K562 (cell line): ENCODE data around the gene BEST4. TPM values are rescaled to one million over a fixed set of nuclear protein-coding genes. Genes with fewer than 3 reads are reported as not detected.

Experiments
- BRD9 ChIP-seq: fragments of 450-650 bp; IDR thresholded peaks from 2 replicates; pipeline ENCODE4 v1.6.1; 2018; ENCODE audit warnings: low read depth; ENCODE audit not compliant: partially characterized antibody
- CCNT2 ChIP-seq: IDR thresholded peaks from 2 replicates; pipeline ENCODE4 v1.6.1; 2011; ENCODE audit warnings: borderline replicate concordance, low read depth, mild to moderate bottlenecking, moderate library complexity, mixed read lengths, low read length; ENCODE audit not compliant: insufficient read length; ENCODE audit errors: extremely low read depth
- CREB1 ChIP-seq, 2 experiments: sonication (generic) in 1 of 2; formaldehyde crosslinking in 1 of 2; IDR thresholded peaks; 2 replicates each; pipeline versions ENCODE4 v1.6.1 to v1.8.0; 2012 to 2022; ENCODE audit warnings: inconsistent platforms in 1 of 2, mild to moderate bottlenecking in 1 of 2, missing genetic modification reagents in 1 of 2, moderate library complexity in 1 of 2
- ETV6 ChIP-seq, 3 experiments: fragments of 150-350 bp in 1 of 3; sonication (generic) in 1 of 3; formaldehyde crosslinking in 1 of 3; IDR thresholded peaks; 2 replicates each; pipeline versions ENCODE4 v1.6.1 to v1.8.0; 2014 to 2022; ENCODE audit warnings: borderline replicate concordance in 2 of 3, low read depth in 2 of 3, antibody characterized with exemption in 1 of 3, low read length in 1 of 3, mild to moderate bottlenecking in 1 of 3, missing genetic modification reagents in 1 of 3
- FOXM1 ChIP-seq, 2 experiments: fragments of 450-650 bp in 1 of 2; sonication (generic) in 1 of 2; formaldehyde crosslinking in 1 of 2; IDR thresholded peaks; 2 replicates each; pipeline versions ENCODE4 v1.6.1 to v1.9.0; 2017 to 2022; ENCODE audit warnings: low read depth in 2 of 2, mild to moderate bottlenecking in 2 of 2, missing genetic modification reagents in 1 of 2, moderate library complexity in 1 of 2
- GATAD2A ChIP-seq: fragments of 450-650 bp; IDR thresholded peaks from 2 replicates; pipeline ENCODE4 v1.6.1; 2017
- ILK ChIP-seq: fragments of 450-650 bp; IDR thresholded peaks from 2 replicates; pipeline ENCODE4 v1.6.1; 2016; ENCODE audit warnings: missing genetic modification characterization, low read depth, mild to moderate bottlenecking, missing compliant biosample characterization, moderate library complexity, borderline replicate concordance
- KAT8 ChIP-seq: fragments of 450-650 bp; IDR thresholded peaks from 2 replicates; pipeline ENCODE4 v1.6.1; 2016; ENCODE audit warnings: low read depth, mild to moderate bottlenecking
- MAFF ChIP-seq: IDR thresholded peaks from 2 replicates; pipeline ENCODE4 v1.6.1; 2012; ENCODE audit warnings: low read length, improper control_type of control experiment
- NFIC ChIP-seq: fragments of 450-650 bp; IDR thresholded peaks from 2 replicates; pipeline ENCODE4 v1.6.1; 2017; ENCODE audit warnings: mild to moderate bottlenecking, inconsistent platforms
- PML ChIP-seq: IDR thresholded peaks from 2 replicates; pipeline ENCODE4 v1.6.1; 2012; ENCODE audit warnings: low read length, inconsistent platforms
- SAFB2 ChIP-seq: fragments of 200-400 bp; formaldehyde crosslinking; IDR thresholded peaks from 2 replicates; pipeline ENCODE4 v1.6.1; 2018; ENCODE audit warnings: borderline replicate concordance, low read length, low read depth, moderate library complexity; ENCODE audit not compliant: severe bottlenecking
- SIRT6 ChIP-seq: IDR thresholded peaks from one replicate; pipeline ENCODE4 v1.6.1; 2012; ENCODE audit warnings: low read depth, mild to moderate bottlenecking, control low read depth, inconsistent platforms, low read length, moderate library complexity
- ZBED1 ChIP-seq: IDR thresholded peaks from 2 replicates; pipeline ENCODE4 v1.6.1; 2014
- ZNF133 ChIP-seq: fragments of 250-450 bp; sonication (Bioruptor Pico); IDR thresholded peaks from 2 replicates; pipeline ENCODE4 v1.4.0; 2020; ENCODE audit warnings: mild to moderate bottlenecking
- ZNF217 ChIP-seq: sonication (generic); formaldehyde crosslinking; IDR thresholded peaks from 2 replicates; pipeline ENCODE4 v1.8.0; 2022; ENCODE audit warnings: mild to moderate bottlenecking, missing genetic modification reagents
- ZNF551 ChIP-seq: fragments of 250-450 bp; sonication (Bioruptor Pico); IDR thresholded peaks from 2 replicates; pipeline ENCODE4 v1.5.0; 2021; ENCODE audit warnings: mild to moderate bottlenecking, moderate library complexity
- ZNF584 ChIP-seq: fragments of 200-800 bp; sonication (Bioruptor generic); IDR thresholded peaks from 2 replicates; pipeline ENCODE4 v1.6.1; 2016; ENCODE audit warnings: low read depth, mild to moderate bottlenecking, missing genetic modification characterization, missing compliant biosample characterization
- ZNF589 ChIP-seq: fragments of 200-800 bp; sonication (Bioruptor generic); IDR thresholded peaks from 2 replicates; pipeline ENCODE4 v1.6.1; 2016; ENCODE audit warnings: low read depth, missing genetic modification characterization, missing compliant biosample characterization
- ZNF707 ChIP-seq: fragments of 250-450 bp; sonication (Bioruptor Pico); conservative IDR thresholded peaks from 2 replicates; pipeline ENCODE4 v1.8.0; 2022; ENCODE audit warnings: inconsistent platforms, mild to moderate bottlenecking, moderate library complexity
- polyA plus RNA-seq, 8 experiments: library from polyadenylated mRNA; depleted of rRNA in 4 of 8; stranded (reverse) in 5 of 8; unstranded in 3 of 8; fragments of >200 nt; fragmentation: Nextera tagmentation in 2 of 8; fragmentation: Illumina TruSeq in 1 of 8; extraction: Ambion mirVana in 2 of 8; extraction: Trizol in 1 of 8; gene quantifications; 2 replicates each; pipeline versions ENCODE4 v1.2.1 to v1.2.3, GENCODE V29; 2011 to 2014; ENCODE audit warnings: inconsistent platforms in 1 of 8, missing spikeins in 1 of 8
- total RNA-seq, 7 experiments: library from RNA; depleted of rRNA in 6 of 7; stranded (reverse); fragments of >200 nt in 6 of 7; fragmentation: Illumina TruSeq in 2 of 7; extraction: Trizol in 2 of 7; gene quantifications; 2 replicates each; pipeline versions ENCODE4 v1.2.1 to v1.2.3, GENCODE V29; 2011 to 2021; ENCODE audit warnings: low replicate concordance in 1 of 7
- TF ChIP-seq, protein P1 (sequence below): fragments of 450-650 bp; IDR thresholded peaks from 2 replicates; pipeline ENCODE4 v1.6.1; 2016
- TF ChIP-seq, protein P2 (sequence below): sonication (generic); formaldehyde crosslinking; IDR thresholded peaks from 2 replicates; pipeline ENCODE4 v1.8.1; 2023; ENCODE audit warnings: missing genetic modification reagents, mild to moderate bottlenecking, borderline replicate concordance

Gene BEST4
- total and polyA plus RNA-seq, 9 of the 15 experiments (the other 6 are each of a cell fraction or from before 2014, with no cell fraction given): 0.07 to 0.11 TPM; not detected in 7

DNA sequence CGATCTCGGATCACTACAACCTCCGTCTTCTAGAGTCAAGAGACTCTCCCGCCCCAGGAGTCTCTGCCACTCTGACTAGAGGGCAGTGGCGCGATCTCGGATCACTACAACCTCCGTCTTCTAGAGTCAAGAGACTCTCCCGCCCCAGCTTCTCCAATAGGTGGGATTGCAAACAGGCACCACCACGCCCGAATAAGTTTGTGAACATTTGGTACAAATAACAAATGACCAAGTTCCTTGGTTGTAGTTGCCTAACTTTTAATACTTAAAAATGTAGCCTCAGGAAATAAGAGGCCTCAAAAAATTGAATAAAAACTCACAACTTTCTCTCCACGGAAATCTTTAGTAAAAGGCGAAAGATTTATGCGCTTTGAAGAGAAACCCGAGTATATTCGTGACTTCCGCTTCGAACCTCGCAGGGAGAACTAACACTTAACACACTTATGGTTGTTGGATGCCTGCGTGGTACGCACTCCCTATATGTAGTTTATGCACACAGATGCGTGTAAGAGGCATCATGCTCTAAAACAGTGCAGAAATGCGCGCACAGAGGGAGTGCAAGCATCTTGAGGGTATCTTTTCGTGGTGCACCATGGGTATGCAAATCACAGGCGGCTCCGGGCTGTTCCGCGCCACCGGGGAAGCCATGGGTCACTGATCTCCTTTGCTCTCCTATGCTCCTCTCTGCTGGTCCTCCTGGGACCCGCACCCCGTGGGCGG lies 31.8 kb upstream of the BEST4 start (continued):
- TF ChIP-seq PML: peak; percentile 100
- TF ChIP-seq ETV6 (IDR thresholded peaks at IDR 0.05; ENCODE audit: borderline replicate concordance in 1 of 2, low read depth in 2 of 2, low read length in 1 of 2): peak in 1 of 2 experiments; percentile 87; a peak in 2 of 4 replicates
- peak; percentile 88; the same call in 1 of the 2 replicates for TF ChIP-seq ETV6 (CRISPR knock-in tag; IDR thresholded peaks at IDR 0.05; ENCODE audit: borderline replicate concordance)
- peak; percentile 83 for TF ChIP-seq ZNF589 (CRISPR knock-in tag)
- peak; percentile 57; the same call in 1 of the 2 replicates for TF ChIP-seq GATAD2A
- no peak for TF ChIP-seq KAT8
- TF ChIP-seq NFIC: peak; percentile 85
- TF ChIP-seq ZNF584 (CRISPR knock-in tag): no peak
- TF ChIP-seq BRD9: peak; percentile 26
- no peak; the same call in none of the 2 replicates for TF ChIP-seq CREB1 (IDR thresholded peaks at IDR 0.05)
- TF ChIP-seq CREB1 (CRISPR knock-in tag; IDR thresholded peaks at IDR 0.05): peak; percentile 6; the same call in 1 of the 2 replicates
- no peak for TF ChIP-seq ZNF217 (CRISPR knock-in tag)
- TF ChIP-seq, protein P1, sequence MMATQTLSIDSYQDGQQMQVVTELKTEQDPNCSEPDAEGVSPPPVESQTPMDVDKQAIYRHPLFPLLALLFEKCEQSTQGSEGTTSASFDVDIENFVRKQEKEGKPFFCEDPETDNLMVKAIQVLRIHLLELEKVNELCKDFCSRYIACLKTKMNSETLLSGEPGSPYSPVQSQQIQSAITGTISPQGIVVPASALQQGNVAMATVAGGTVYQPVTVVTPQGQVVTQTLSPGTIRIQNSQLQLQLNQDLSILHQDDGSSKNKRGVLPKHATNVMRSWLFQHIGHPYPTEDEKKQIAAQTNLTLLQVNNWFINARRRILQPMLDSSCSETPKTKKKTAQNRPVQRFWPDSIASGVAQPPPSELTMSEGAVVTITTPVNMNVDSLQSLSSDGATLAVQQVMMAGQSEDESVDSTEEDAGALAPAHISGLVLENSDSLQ: peak; percentile 84
- no peak for TF ChIP-seq ZNF707 (CRISPR knock-in tag)
- 0 out of 2 replicates have a peak, but pooled peaks have one; percentile 12 for TF ChIP-seq ILK (tag)
- TF ChIP-seq CCNT2: no peak
- TF ChIP-seq FOXM1 (IDR thresholded peaks at IDR 0.05; ENCODE audit: low read depth): no peak; the same call in none of the 2 replicates
- TF ChIP-seq FOXM1 (CRISPR knock-in tag; IDR thresholded peaks at IDR 0.05; ENCODE audit: low read depth): peak; percentile 94; the same call in 1 of the 2 replicates
- TF ChIP-seq ZNF551 (CRISPR knock-in tag): peak; percentile 95
- TF ChIP-seq, protein P2, sequence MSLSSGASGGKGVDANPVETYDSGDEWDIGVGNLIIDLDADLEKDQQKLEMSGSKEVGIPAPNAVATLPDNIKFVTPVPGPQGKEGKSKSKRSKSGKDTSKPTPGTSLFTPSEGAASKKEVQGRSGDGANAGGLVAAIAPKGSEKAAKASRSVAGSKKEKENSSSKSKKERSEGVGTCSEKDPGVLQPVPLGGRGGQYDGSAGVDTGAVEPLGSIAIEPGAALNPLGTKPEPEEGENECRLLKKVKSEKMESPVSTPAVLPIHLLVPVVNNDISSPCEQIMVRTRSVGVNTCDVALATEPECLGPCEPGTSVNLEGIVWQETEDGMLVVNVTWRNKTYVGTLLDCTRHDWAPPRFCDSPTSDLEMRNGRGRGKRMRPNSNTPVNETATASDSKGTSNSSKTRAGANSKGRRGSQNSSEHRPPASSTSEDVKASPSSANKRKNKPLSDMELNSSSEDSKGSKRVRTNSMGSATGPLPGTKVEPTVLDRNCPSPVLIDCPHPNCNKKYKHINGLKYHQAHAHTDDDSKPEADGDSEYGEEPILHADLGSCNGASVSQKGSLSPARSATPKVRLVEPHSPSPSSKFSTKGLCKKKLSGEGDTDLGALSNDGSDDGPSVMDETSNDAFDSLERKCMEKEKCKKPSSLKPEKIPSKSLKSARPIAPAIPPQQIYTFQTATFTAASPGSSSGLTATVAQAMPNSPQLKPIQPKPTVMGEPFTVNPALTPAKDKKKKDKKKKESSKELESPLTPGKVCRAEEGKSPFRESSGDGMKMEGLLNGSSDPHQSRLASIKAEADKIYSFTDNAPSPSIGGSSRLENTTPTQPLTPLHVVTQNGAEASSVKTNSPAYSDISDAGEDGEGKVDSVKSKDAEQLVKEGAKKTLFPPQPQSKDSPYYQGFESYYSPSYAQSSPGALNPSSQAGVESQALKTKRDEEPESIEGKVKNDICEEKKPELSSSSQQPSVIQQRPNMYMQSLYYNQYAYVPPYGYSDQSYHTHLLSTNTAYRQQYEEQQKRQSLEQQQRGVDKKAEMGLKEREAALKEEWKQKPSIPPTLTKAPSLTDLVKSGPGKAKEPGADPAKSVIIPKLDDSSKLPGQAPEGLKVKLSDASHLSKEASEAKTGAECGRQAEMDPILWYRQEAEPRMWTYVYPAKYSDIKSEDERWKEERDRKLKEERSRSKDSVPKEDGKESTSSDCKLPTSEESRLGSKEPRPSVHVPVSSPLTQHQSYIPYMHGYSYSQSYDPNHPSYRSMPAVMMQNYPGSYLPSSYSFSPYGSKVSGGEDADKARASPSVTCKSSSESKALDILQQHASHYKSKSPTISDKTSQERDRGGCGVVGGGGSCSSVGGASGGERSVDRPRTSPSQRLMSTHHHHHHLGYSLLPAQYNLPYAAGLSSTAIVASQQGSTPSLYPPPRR: no peak
- no peak for TF ChIP-seq ZNF133 (CRISPR knock-in tag)
- peak; percentile 99 for TF ChIP-seq ZBED1
- TF ChIP-seq SIRT6: no peak
- TF ChIP-seq SAFB2: no peak
- peak; percentile 54; the same call in 1 of the 2 replicates for TF ChIP-seq MAFF
